NCI-H1694 treated with DMSO at 0.1 percent for 48 hours (cell line): ENCODE data around the gene GDF2.

Source experiments
- DNase-seq: peaks from one replicate; lab custom pipeline; 2025; lab: John Stamatoyannopoulos, UW

The GDF2 gene

DNA sequence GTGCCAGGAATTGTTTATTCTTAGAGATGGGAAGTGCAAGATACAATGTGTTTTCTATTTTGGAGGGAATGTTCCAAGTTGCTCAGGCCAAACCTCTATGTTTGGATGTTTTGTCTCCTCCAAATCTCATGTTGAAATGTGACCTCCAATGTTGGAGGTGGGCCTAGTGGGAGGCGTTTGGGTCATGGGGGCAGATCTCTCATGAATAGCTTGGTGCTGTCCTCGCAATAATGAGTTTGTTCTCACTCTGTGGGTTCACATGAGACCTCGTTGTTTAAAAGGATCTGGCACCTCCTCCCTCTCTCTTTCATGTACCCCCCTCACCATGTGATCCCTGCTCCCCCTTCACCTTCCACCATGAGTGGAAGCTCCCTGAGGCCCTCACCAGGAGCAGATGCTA is 30.6 kb upstream of the GDF2 start:
- DNase-seq = no peak

DNA sequence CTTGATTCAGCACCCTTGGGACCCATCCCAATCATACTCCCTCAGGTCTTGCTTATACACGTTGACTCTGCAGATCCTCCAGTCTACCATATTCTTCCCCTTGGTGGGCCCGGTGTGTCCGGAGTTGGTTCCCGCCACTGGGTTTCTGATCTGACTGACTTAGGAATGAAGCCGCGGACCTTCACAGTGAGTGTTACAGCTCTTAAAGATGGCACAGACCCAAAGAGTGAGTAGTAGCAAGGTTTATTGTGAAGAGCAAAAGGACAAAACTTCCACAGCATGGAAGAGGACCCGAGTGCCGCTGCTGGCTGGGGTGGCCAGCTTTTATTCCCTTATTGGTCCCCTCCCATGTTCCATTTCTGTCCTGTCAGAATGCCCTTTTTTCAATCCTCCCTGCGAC is 28.2 kb upstream of the GDF2 start:
- DNase-seq = no peak

- no peak for DNase-seq
Observed at GRCh38 chr10:47294501-47294900, 27.8 kb upstream of the GDF2 start.

- DNase-seq = no peak
Observed at GRCh38 chr10:47295411-47295810, 26.8 kb upstream of the GDF2 start.

GRCh38 chr10:47296156-47296894 is 25.9 kb upstream of the GDF2 start:
- DNase-seq = no peak

- DNase-seq = no peak
Observed at GRCh38 chr10:47296941-47297340, 25.3 kb upstream of the GDF2 start.

- no peak for DNase-seq
Observed at GRCh38 chr10:47297866-47298540, 24.3 kb upstream of the GDF2 start.

GRCh38 chr10:47298715-47299114 is 23.5 kb upstream of the GDF2 start:
- no peak for DNase-seq

DNA sequence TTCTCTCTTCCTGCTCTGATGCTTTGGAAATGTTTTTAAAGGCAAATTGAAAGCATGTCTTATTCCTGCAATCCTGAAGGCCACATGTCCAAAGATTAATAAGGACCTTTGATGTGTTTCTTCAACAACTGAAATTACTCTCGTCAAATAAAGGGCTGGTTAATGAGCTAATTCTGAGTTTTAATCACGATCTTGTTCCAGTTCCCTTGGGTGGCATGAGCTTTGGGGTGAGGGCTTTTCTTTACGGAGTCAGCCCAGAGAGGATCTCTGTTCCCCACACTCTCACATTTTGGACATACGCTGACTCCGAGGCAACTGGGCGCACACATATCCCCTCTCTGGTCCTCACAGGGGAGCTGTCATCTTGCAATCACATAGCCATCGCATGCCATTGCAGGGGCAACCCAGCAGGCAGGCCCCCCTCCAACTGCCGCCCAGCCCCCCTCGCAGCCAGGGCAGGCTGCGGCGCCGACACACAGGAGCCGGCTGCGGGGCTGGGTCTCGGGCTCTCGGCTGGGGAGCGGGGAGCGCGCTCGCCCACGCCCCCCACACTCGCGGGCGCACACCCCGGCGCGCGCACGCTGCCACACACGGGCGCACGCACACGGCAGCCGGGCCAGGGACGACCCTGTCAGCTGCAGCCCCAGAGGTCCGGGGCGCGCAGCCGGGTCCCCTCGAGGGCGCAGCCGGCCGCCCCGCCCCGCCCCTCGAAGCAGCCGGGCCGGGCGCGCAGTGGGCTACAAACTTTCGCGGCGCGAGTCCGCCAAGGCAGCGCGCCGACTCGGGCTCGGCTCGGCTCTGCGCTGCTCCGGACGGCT is 22.4 kb upstream of the GDF2 start, which contains the start of gene GDF10:
Gene GDF10 (plus strand): TSS at position 587 of the 818 bp plus-strand sequence. CDS start 455 bp downstream, outside the sequence.
- DNase-seq = no peak

GRCh38 chr10:47300429-47300931 is 21.8 kb upstream of the GDF2 start:
- DNase-seq = no peak

- no peak for DNase-seq
Observed at GRCh38 chr10:47301833-47302232, 20.4 kb upstream of the GDF2 start.

GRCh38 chr10:47303105-47303504 is 19.1 kb upstream of the GDF2 start:
- DNase-seq = no peak

- no peak for DNase-seq
Observed at GRCh38 chr10:47303866-47304265, 18.4 kb upstream of the GDF2 start.

DNA sequence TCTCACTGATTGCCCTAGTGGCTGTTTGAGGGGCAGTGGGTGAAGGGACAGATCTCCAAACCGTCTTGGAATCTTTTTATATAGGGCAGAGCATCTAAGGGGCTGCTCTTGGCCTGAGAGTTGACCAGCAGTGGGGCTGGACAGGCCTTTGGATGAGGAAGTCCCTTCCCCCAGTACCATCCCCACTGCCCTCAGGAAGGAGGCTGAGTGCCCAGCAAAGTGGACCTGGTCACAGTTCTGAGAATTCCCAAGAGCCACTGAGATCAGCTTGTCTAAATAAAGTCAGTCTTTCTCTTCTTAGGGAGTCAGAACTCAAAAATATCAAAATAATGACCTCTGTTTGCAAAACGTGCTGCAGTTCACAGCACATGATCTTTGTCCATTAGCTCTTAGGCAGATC is 16.7 kb upstream of the GDF2 start:
- no peak for DNase-seq

- DNase-seq = no peak
Observed at GRCh38 chr10:47306387-47307210, 15.7 kb upstream of the GDF2 start.

GRCh38 chr10:47307381-47307780 is 14.9 kb upstream of the GDF2 start:
- no peak for DNase-seq

DNA sequence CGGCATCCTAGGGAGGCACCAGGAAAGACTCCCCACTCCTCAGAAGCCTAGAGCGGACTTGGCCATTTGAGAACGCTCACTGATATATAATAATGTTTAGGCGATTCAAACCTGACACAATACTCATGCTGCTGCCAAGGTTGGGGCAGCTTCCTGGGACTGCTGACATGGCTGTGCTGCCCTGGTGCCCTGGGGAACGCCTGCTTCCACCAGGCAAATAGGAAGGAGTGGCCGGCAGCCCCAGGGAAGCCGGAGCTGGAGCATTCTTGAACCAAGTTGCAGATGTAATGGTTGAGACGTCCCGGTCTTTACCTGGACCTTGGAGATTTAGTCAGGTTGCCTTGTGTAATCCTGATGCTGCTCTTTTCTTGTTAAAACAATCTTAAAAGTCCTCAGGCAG is 13.5 kb upstream of the GDF2 start:
- no peak for DNase-seq

DNA sequence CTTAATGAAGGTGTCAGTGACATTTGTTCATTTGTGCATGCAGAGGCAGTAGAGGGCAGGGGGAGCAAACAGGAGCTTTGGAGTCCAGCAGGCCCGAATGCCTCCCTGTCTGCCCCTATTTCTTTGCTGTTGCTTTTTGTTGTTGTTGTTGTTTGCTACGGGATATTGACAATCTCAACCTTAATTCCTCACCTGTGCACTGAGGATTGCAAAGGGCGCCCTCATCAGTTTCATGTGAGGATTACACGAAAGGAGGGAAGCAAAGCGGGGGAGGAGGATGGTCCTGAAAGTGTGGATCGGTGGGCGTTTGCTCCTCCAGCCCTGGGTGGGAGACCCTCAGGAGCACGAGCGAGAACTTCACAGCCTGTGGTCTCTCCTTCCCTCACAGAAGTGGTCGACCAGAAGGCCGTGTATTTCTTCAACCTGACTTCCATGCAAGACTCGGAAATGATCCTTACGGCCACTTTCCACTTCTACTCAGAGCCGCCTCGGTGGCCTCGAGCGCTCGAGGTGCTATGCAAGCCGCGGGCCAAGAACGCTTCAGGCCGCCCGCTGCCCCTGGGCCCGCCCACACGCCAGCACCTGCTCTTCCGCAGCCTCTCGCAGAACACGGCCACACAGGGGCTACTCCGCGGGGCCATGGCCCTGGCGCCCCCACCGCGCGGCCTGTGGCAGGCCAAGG is 12.7 kb upstream of the GDF2 start:
- DNase-seq = no peak

- DNase-seq = no peak
Observed at GRCh38 chr10:47310090-47310505, 12.2 kb upstream of the GDF2 start.

GRCh38 chr10:47311193-47311931 is 10.9 kb upstream of the GDF2 start:
- DNase-seq = no peak
